NT2/D1 (cell line): ENCODE measurements around the gene GRIN3B.

Source experiments
- DNase-seq: peaks from one replicate; pipeline ENCODE4 v3.0.0-alpha.2; 2011; ENCODE audit warnings: low read depth, low spot score
- H3K27me3 ChIP-seq: 2 replicates; pipeline ENCODE4 v1.6.0; 2011; ENCODE audit warnings: mild to moderate bottlenecking; ENCODE audit not compliant: insufficient read length, insufficient read depth
- H3K36me3 ChIP-seq: 2 replicates; pipeline ENCODE4 v1.6.1; 2011; ENCODE audit warnings: mild to moderate bottlenecking, low read length, mixed read lengths; ENCODE audit not compliant: insufficient read depth, insufficient read length
- H3K4me1 ChIP-seq: 2 replicates; pipeline ENCODE4 v1.5.1; 2011; ENCODE audit not compliant: insufficient read depth, insufficient read length
- H3K4me3 ChIP-seq: 2 replicates; pipeline ENCODE4 v1.5.1; 2011; ENCODE audit warnings: low read depth; ENCODE audit not compliant: insufficient read length
- H3K9ac ChIP-seq: 2 replicates; pipeline ENCODE4 v1.6.0; 2011; ENCODE audit warnings: low read depth; ENCODE audit not compliant: insufficient read length
- H3K9me3 ChIP-seq: 2 replicates; pipeline ENCODE4 v1.5.1; 2011; ENCODE audit warnings: mild to moderate bottlenecking, low read length; ENCODE audit not compliant: insufficient read depth
- SUZ12 ChIP-seq: IDR thresholded peaks from 2 replicates; pipeline ENCODE4 v1.6.1; 2011; ENCODE audit not compliant: insufficient read length, insufficient read depth; ENCODE audit errors: extremely low read depth
- YY1 ChIP-seq: IDR thresholded peaks from 2 replicates; pipeline ENCODE4 v1.6.1; 2011; ENCODE audit not compliant: insufficient read length, insufficient read depth
- ZNF274 ChIP-seq: IDR thresholded peaks from 2 replicates; pipeline ENCODE4 v1.6.1; 2011; ENCODE audit warnings: mild to moderate bottlenecking, low read depth, low read length

Gene GRIN3B

GRCh38 chr19:977058-977464, 23.2 kb upstream of the GRIN3B start:
- no peak for DNase-seq
- no peak overlapping the region for H3K4me3 ChIP-seq
- no peak for TF ChIP-seq ZNF274
- TF ChIP-seq YY1, result no peak
- TF ChIP-seq SUZ12, result no peak
- H3K9ac ChIP-seq, result peak overlapping the region; percentile 26
- H3K4me1 ChIP-seq, result peaks cover 21% of the 10 kb centered on the region
- H3K9me3 ChIP-seq, result no peaks in the 10 kb centered on the region
- H3K27me3 ChIP-seq, result no peaks in the 10 kb centered on the region
- H3K36me3 ChIP-seq, result peaks cover 17% of the 10 kb centered on the region

- no peak for DNase-seq
- Histone ChIP-seq H3K4me3 (no peak overlapping the region), H3K4me1 (peaks cover 16% of the 10 kb centered on the region), H3K9ac (peak overlapping the region; percentile 74), H3K9me3 (no peaks in the 10 kb centered on the region), H3K27me3 (no peaks in the 10 kb centered on the region), H3K36me3 (peaks cover 3% of the 10 kb centered on the region)
- TF ChIP-seq SUZ12 (no peak), ZNF274 (no peak), YY1 (no peak)
Measured at GRCh38 chr19:979318-979741, 20.9 kb upstream of the GRIN3B start.

DNA sequence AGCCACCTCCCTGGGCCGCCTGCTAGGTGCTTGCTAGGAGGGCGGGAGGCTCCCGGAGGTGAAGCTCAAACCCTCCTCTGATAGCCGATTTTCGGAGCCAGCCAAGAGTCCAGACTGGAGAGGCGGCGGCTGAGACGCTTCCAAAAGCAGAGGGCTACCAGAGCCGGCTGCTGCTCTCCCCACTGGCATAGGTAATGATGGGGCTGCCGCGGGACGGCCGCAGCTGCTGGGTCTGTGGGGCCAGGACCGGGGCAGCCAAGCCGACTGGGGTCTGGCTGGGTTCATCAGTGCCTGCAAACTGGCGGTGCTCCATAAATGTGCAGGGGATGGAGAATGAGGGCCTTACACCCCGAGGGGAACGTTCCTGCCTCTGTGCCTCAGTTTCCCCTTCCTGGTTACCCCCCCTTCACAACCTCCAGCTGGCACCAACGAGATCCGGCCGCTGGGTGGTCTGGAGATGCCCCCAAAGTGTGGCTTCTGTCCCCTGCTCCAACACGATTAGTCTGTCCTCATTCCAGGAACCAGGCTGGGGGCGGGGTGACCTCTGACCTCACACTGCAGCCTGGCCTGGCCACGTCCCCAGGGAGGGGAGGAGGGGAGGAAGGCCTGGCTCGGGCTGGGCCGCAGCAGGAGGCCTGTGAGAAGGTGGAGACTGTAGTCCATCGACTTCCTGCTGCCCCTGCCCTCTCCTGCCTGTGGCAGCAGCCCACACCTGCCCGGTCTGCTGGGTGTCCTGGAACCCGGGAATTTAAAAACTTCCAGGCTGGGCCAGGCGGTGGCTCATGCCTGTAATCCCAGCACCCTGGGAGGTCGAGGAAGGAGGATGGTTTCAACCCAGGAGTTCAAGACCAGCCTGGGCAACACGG, 19.9 kb upstream of the GRIN3B start:
- H3K9ac ChIP-seq, result peak overlapping the region; percentile 88
- H3K36me3 ChIP-seq, result peaks cover 2% of the 10 kb centered on the region
- H3K9me3 ChIP-seq, result no peaks in the 10 kb centered on the region
- H3K4me1 ChIP-seq, result peaks cover 19% of the 10 kb centered on the region
- no peak for DNase-seq
- TF ChIP-seq YY1 (no peak), ZNF274 (no peak), SUZ12 (no peak)
- no peaks in the 10 kb centered on the region for H3K27me3 ChIP-seq
- H3K4me3 ChIP-seq, result peak overlapping the region; percentile 41

DNA sequence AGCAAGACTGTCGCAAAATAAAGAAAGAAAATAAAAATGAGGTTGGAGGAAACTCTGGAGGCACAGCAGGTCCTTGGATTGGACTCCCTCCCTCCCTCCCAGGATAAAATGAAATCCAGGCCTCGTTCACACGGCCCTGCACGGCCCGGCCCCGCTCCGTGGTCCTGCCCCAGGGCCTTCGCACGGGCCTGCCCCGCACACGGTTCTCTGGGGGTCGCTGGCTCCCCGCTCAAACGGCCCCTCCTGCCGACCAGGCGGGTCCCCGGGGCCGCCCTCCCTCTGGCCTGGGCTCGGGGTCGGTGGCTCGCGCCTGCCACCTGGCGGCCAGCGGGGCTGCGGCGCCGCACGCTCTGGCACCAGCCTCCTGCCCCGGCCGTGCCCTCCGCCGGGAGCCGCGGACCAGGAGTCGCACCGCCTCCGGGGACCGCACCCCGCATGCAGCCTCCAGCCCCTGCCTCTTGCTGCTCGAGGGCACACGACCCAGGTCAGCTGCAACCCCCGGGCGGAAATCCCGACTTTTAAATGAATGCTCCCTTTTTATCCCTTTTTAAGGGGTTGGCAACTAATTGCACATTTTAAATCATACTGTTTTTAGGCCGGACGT, 17.6 kb upstream of the GRIN3B start:
- peak; percentile 60 for DNase-seq
- no peak overlapping the region for H3K4me3 ChIP-seq

GRCh38 chr19:984165-984967, 15.9 kb upstream of the GRIN3B start, which contains the start of gene WDR18:
TSS of gene WDR18 (plus strand) at chr19:984345. CDS start at chr19:984354, 9 bp downstream.
- no peaks in the 10 kb centered on the region for H3K27me3 ChIP-seq
- peak within 1 kb of the TSS; percentile 100 for H3K9ac ChIP-seq
- peaks cover 38% of the 10 kb centered on the region for H3K36me3 ChIP-seq
- DNase-seq, result peak; percentile 77
- H3K4me1 ChIP-seq, result peaks cover 15% of the 10 kb centered on the region
- no peaks in the 10 kb centered on the region for H3K9me3 ChIP-seq
- TF ChIP-seq ZNF274 (no peak), YY1 (peak; percentile 94), SUZ12 (no peak)
- peak within 1 kb of the TSS; percentile 99 for H3K4me3 ChIP-seq

More for the DNA sequence above, 17.6 kb upstream of the GRIN3B start:
- Histone ChIP-seq H3K36me3 (peaks cover 24% of the 10 kb centered on the region), H3K9ac (peak overlapping the region; percentile 64), H3K27me3 (no peaks in the 10 kb centered on the region), H3K4me1 (peaks cover 18% of the 10 kb centered on the region), H3K9me3 (no peaks in the 10 kb centered on the region)
- TF ChIP-seq ZNF274 (no peak), SUZ12 (no peak), YY1 (no peak)

GRCh38 chr19:986083-986482, 14.1 kb upstream of the GRIN3B start:
- no peak for DNase-seq
- Histone ChIP-seq H3K4me1 (peaks cover 22% of the 10 kb centered on the region), H3K36me3 (peaks cover 55% of the 10 kb centered on the region), H3K4me3 (no peak overlapping the region), H3K27me3 (no peaks in the 10 kb centered on the region), H3K9me3 (no peaks in the 10 kb centered on the region), H3K9ac (no peak overlapping the region)
- no peak for TF ChIP-seq SUZ12
- no peak for TF ChIP-seq YY1
- no peak for TF ChIP-seq ZNF274

- H3K9ac ChIP-seq, result no peak overlapping the region
- H3K9me3 ChIP-seq, result no peaks in the 10 kb centered on the region
- no peaks in the 10 kb centered on the region for H3K27me3 ChIP-seq
- no peak for DNase-seq
- TF ChIP-seq SUZ12, result no peak
- H3K4me3 ChIP-seq, result no peak overlapping the region
- H3K36me3 ChIP-seq, result peaks cover 70% of the 10 kb centered on the region
- peaks cover 23% of the 10 kb centered on the region for H3K4me1 ChIP-seq
Measured at GRCh38 chr19:988081-988480, 12.1 kb upstream of the GRIN3B start.
